HL-60 (cell line): ENCODE data around the gene REC114.

Source experiments
- DNase-seq, 2 experiments: peaks; one replicate each; pipeline ENCODE4 v3.0.0-alpha.2; 2010 to 2020; ENCODE audit warnings: low read depth in 1 of 2, low spot score in 1 of 2
- H3K27ac ChIP-seq: fragments of 250-450 bp; sonication (Bioruptor Pico); replicated peaks from 2 replicates; pipeline ENCODE4 v1.5.1; 2020; ENCODE audit warnings: mild to moderate bottlenecking, moderate library complexity
- H3K27me3 ChIP-seq: fragments of 250-450 bp; sonication (Bioruptor Pico); 2 replicates; pipeline ENCODE4 v1.5.1; 2021; ENCODE audit warnings: mild to moderate bottlenecking, moderate library complexity; ENCODE audit not compliant: insufficient read depth, poor library complexity, severe bottlenecking
- H3K4me3 ChIP-seq: replicated peaks from 2 replicates; pipeline ENCODE4 v1.5.1; 2011; ENCODE audit warnings: mild to moderate bottlenecking, control low read depth, low read length; ENCODE audit not compliant: insufficient read depth
- GABPA ChIP-seq: IDR thresholded peaks from 2 replicates; pipeline ENCODE4 v1.6.1; 2012; ENCODE audit warnings: low read depth
- POLR2AphosphoS5 ChIP-seq: IDR thresholded peaks from 2 replicates; pipeline ENCODE4 v1.6.1; 2012; ENCODE audit warnings: low read depth
- SPI1 ChIP-seq: IDR thresholded peaks from 2 replicates; pipeline ENCODE4 v1.6.1; 2012; ENCODE audit warnings: low read depth, mild to moderate bottlenecking, borderline replicate concordance
- TF ChIP-seq, protein P1 (sequence below): IDR thresholded peaks from 2 replicates; pipeline ENCODE4 v1.6.1; 2012; ENCODE audit warnings: low read depth; ENCODE audit not compliant: insufficient replicate concordance
- TF ChIP-seq, protein P2 (sequence below): IDR thresholded peaks from one replicate; pipeline ENCODE4 v1.5.1; 2011; ENCODE audit warnings: low read length, control low read depth, inconsistent platforms; ENCODE audit not compliant: insufficient read depth

The REC114 gene

GRCh38 chr15:73464602-73465001 is 21.6 kb downstream of the REC114 start:
- Histone ChIP-seq H3K27ac (no peak overlapping the region), H3K4me3 (no peak overlapping the region), H3K27me3 (no peaks in the 10 kb centered on the region)
- DNase-seq = no peak
- TF ChIP-seq GABPA = no peak
- no peak for TF ChIP-seq SPI1
- TF ChIP-seq, protein P1, sequence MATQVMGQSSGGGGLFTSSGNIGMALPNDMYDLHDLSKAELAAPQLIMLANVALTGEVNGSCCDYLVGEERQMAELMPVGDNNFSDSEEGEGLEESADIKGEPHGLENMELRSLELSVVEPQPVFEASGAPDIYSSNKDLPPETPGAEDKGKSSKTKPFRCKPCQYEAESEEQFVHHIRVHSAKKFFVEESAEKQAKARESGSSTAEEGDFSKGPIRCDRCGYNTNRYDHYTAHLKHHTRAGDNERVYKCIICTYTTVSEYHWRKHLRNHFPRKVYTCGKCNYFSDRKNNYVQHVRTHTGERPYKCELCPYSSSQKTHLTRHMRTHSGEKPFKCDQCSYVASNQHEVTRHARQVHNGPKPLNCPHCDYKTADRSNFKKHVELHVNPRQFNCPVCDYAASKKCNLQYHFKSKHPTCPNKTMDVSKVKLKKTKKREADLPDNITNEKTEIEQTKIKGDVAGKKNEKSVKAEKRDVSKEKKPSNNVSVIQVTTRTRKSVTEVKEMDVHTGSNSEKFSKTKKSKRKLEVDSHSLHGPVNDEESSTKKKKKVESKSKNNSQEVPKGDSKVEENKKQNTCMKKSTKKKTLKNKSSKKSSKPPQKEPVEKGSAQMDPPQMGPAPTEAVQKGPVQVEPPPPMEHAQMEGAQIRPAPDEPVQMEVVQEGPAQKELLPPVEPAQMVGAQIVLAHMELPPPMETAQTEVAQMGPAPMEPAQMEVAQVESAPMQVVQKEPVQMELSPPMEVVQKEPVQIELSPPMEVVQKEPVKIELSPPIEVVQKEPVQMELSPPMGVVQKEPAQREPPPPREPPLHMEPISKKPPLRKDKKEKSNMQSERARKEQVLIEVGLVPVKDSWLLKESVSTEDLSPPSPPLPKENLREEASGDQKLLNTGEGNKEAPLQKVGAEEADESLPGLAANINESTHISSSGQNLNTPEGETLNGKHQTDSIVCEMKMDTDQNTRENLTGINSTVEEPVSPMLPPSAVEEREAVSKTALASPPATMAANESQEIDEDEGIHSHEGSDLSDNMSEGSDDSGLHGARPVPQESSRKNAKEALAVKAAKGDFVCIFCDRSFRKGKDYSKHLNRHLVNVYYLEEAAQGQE = no peak
- TF ChIP-seq POLR2AphosphoS5 = no peak
- TF ChIP-seq, protein P2, sequence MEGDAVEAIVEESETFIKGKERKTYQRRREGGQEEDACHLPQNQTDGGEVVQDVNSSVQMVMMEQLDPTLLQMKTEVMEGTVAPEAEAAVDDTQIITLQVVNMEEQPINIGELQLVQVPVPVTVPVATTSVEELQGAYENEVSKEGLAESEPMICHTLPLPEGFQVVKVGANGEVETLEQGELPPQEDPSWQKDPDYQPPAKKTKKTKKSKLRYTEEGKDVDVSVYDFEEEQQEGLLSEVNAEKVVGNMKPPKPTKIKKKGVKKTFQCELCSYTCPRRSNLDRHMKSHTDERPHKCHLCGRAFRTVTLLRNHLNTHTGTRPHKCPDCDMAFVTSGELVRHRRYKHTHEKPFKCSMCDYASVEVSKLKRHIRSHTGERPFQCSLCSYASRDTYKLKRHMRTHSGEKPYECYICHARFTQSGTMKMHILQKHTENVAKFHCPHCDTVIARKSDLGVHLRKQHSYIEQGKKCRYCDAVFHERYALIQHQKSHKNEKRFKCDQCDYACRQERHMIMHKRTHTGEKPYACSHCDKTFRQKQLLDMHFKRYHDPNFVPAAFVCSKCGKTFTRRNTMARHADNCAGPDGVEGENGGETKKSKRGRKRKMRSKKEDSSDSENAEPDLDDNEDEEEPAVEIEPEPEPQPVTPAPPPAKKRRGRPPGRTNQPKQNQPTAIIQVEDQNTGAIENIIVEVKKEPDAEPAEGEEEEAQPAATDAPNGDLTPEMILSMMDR = no peak

DNA sequence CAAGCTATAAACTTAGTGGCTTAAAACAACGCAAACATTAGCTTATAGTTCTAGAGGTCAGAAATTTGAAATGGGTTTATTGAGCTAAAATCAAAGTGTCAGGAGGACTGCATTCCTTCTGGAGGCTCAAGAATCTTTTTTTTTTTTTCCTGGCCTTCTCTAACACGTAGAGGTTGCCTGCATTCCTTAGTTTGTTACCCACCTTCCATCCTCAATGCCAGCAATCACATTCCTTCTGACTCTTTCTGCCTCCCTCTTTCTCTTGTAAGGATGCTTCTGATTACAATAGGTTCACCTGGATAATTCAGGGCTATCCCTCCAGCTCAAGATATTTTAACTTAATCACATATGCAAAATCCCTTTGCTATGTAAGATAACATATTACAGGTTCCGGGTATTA is 24.8 kb downstream of the REC114 start:
- Histone ChIP-seq H3K4me3 (no peak overlapping the region), H3K27me3 (no peaks in the 10 kb centered on the region), H3K27ac (no peak overlapping the region)
- no peak for DNase-seq
- no peak for TF ChIP-seq SPI1
- no peak for TF ChIP-seq GABPA
- no peak for TF ChIP-seq POLR2AphosphoS5
- TF ChIP-seq, protein P2 = no peak
- TF ChIP-seq, protein P1 = no peak

DNA sequence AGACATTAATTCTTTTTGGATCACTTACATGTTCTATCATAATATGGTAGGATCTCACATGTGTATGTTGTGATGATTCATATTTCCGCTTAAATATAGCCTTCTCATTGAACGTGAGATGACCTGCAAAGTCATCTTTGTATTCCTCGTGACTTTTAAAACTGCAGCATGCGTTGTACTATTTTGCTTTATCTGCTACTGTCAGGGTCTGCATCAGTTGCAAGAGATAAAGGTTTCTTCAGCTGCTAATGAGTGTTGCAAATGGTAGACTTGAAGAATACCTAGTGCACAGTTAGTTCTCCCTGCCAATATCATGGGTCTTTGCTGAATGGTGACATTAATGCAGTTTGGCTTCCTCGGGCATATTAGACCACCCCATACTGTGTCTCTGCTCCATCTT is 31.8 kb downstream of the REC114 start:
- H3K27me3 ChIP-seq = no peaks in the 10 kb centered on the region
- no peak overlapping the region for H3K4me3 ChIP-seq
- no peak for DNase-seq
- H3K27ac ChIP-seq = no peak overlapping the region
- TF ChIP-seq, protein P2 = no peak
- TF ChIP-seq SPI1 (no peak), POLR2AphosphoS5 (no peak), GABPA (no peak)
- TF ChIP-seq, protein P1 = no peak
